A673 (cell line): ENCODE measurements around the gene IL11RA.

Experiments used
- CTCF ChIP-seq: fragments of 300-800, 200-600 bp; sonication (generic); conservative IDR thresholded peaks from 2 replicates; pipeline ENCODE4 v1.5.1; 2017; ENCODE audit warnings: low read depth, mild to moderate bottlenecking, antibody characterized with exemption, low read length, moderate library complexity, mixed read lengths
- EZH2 ChIP-seq: fragments of 200-600 bp; sonication (generic); IDR thresholded peaks from 2 replicates; pipeline ENCODE4 v1.6.1; 2017; ENCODE audit warnings: borderline replicate concordance, low read depth, mild to moderate bottlenecking, mixed read lengths, antibody characterized with exemption, low read length; ENCODE audit not compliant: poor library complexity, severe bottlenecking

GRCh38 chr9:34653151-34654072 is 1.4 kb downstream of the IL11RA start:
- no peak for TF ChIP-seq CTCF
- TF ChIP-seq EZH2, result no peak
